GM12878 (cell line): ENCODE measurements around the gene CALN1. TPM values are rescaled to one million over a fixed set of nuclear protein-coding genes. Genes with fewer than 3 reads are reported as not detected.

Source experiments
- ATAC-seq: fragments of 200-7000 bp; cut with Tn5 transposase; 3 replicates; pipeline ENCODE4 v1.9.1; 2020; ENCODE audit warnings: mild to moderate bottlenecking, moderate library complexity
- BruUV-seq: library from RNA; stranded (reverse); fragments of 400-500 nt; replicated peaks from 2 replicates; lab custom pipeline; 2021; lab: Mats Ljungman, UMichigan
- CTCF ChIA-PET: fragments of 300-600 bp; sonication (Branson Sonifier 250); formaldehyde crosslinking; extraction: SDS; loops from one replicate; lab custom pipeline; 2021; ENCODE audit warnings: inconsistent platforms; lab: Yijun Ruan, JAX
- POLR2A ChIA-PET: fragments of 350-600 bp; formaldehyde crosslinking; extraction: SDS; loops from one replicate; lab custom pipeline; 2021; ENCODE audit warnings: inconsistent platforms; lab: Charles Lee
- RAD21 ChIA-PET: fragments of 300-600 bp; sonication (Branson Sonifier 250); formaldehyde crosslinking; loops from one replicate; lab custom pipeline; 2023; ENCODE audit warnings: antibody characterized with exemption; ENCODE audit not compliant: unreplicated experiment; lab: Charles Lee
- SMC1A ChIA-PET: fragments of 300-600 bp; sonication (Branson Sonifier 250); formaldehyde crosslinking; loops from one replicate; lab custom pipeline; 2023; ENCODE audit not compliant: unreplicated experiment, uncharacterized antibody; lab: Charles Lee
- DNase-seq: peaks from one replicate; pipeline ENCODE4 v3.0.0-alpha.2; 2011; ENCODE audit warnings: low read depth, low spot score
- FAIRE-seq: peaks from 3 replicates; lab custom pipeline; 2011; peaks lifted over from hg19 to GRCh38; lab: Jason Lieb, UNC
- H2AFZ ChIP-seq: 2 replicates; pipeline ENCODE4 v1.6.0; 2011; ENCODE audit warnings: low read depth, low read length, control low read depth; ENCODE audit not compliant: control insufficient read depth
- H3K27ac ChIP-seq: 2 replicates; pipeline ENCODE4 v1.5.1; 2011; ENCODE audit warnings: control low read depth; ENCODE audit not compliant: control insufficient read depth, insufficient read depth
- H3K27me3 ChIP-seq, 2 experiments: replicated peaks in 1 of 2; 2 replicates each; pipeline versions ENCODE4 v1.6.0 to v1.6.1; 2011; ENCODE audit warnings: low read length in 1 of 2; ENCODE audit not compliant: control insufficient read depth in 2 of 2, insufficient read depth in 2 of 2
- H3K36me3 ChIP-seq, 2 experiments: 2 replicates each; pipeline ENCODE4 v1.5.1; 2011; ENCODE audit warnings: low read length in 1 of 2; ENCODE audit not compliant: control insufficient read depth in 2 of 2, insufficient read depth in 2 of 2
- H3K4me1 ChIP-seq: 2 replicates; pipeline ENCODE4 v1.6.1; 2011; ENCODE audit warnings: mild to moderate bottlenecking, low read length, moderate library complexity, mixed read lengths; ENCODE audit not compliant: control insufficient read depth, insufficient read depth
- H3K4me2 ChIP-seq: 2 replicates; pipeline ENCODE4 v1.6.0; 2011; ENCODE audit warnings: control low read depth; ENCODE audit not compliant: control insufficient read depth, insufficient read depth
- H3K4me3 ChIP-seq: fragments of 200-600 bp; sonication (generic); 2 replicates; pipeline ENCODE4 v1.5.1; 2016
- H3K79me2 ChIP-seq: 2 replicates; pipeline ENCODE4 v1.6.0; 2011; ENCODE audit warnings: low read length; ENCODE audit not compliant: control insufficient read depth, insufficient read depth
- H3K9ac ChIP-seq: 2 replicates; pipeline ENCODE4 v1.8.0; 2011; ENCODE audit warnings: low read length, control low read depth, mixed read lengths; ENCODE audit not compliant: control insufficient read depth, insufficient read depth
- H3K9me3 ChIP-seq: replicated peaks from 3 replicates; pipeline ENCODE4 v1.5.1; 2011; ENCODE audit warnings: mild to moderate bottlenecking, low read length; ENCODE audit not compliant: control insufficient read depth, insufficient read depth
- H4K20me1 ChIP-seq: 2 replicates; pipeline ENCODE4 v1.6.0; 2011; ENCODE audit not compliant: control insufficient read depth, insufficient read depth
- BACH1 ChIP-seq: fragments of 450-650 bp; IDR thresholded peaks from 2 replicates; pipeline ENCODE4 v1.6.1; 2017; ENCODE audit warnings: mild to moderate bottlenecking, borderline replicate concordance
- BHLHE40 ChIP-seq, 2 experiments: fragments of 450-650 bp in 1 of 2; IDR thresholded peaks; 2 replicates each; pipeline ENCODE4 v1.6.1; 2011 to 2017; ENCODE audit warnings: low read depth in 2 of 2, borderline replicate concordance in 1 of 2, improper control_type of control experiment in 1 of 2, low read length in 1 of 2, mild to moderate bottlenecking in 1 of 2
- CBX3 ChIP-seq: fragments of 200-600 bp; sonication (generic); IDR thresholded peaks from 2 replicates; pipeline ENCODE4 v1.6.1; 2016; ENCODE audit warnings: low read depth, borderline replicate concordance
- ELK1 ChIP-seq: IDR thresholded peaks from 2 replicates; pipeline ENCODE4 v1.6.1; 2012; ENCODE audit warnings: low read depth, low read length, improper control_type of control experiment
- GABPA ChIP-seq: IDR thresholded peaks from 2 replicates; pipeline ENCODE4 v1.6.1; 2014; ENCODE audit warnings: antibody characterized with exemption, low read depth, mild to moderate bottlenecking, inconsistent platforms
- KAT2A ChIP-seq: conservative IDR thresholded peaks from 2 replicates; pipeline ENCODE4 v1.6.1; 2011; ENCODE audit warnings: low read depth, low read length; ENCODE audit not compliant: control insufficient read depth
- MLLT1 ChIP-seq: fragments of 450-650 bp; IDR thresholded peaks from 2 replicates; pipeline ENCODE4 v1.6.1; 2016; ENCODE audit warnings: mild to moderate bottlenecking
- NR2F1 ChIP-seq: fragments of 450-650 bp; conservative IDR thresholded peaks from 2 replicates; pipeline ENCODE4 v1.6.1; 2017; ENCODE audit warnings: mild to moderate bottlenecking
- REST ChIP-seq: IDR thresholded peaks from 2 replicates; pipeline ENCODE4 v1.6.1; 2012; ENCODE audit warnings: mild to moderate bottlenecking, low read depth, low read length
- RUNX3 ChIP-seq: IDR thresholded peaks from 2 replicates; pipeline ENCODE4 v1.6.1; 2012; ENCODE audit warnings: low read length, inconsistent platforms
- SPI1 ChIP-seq: IDR thresholded peaks from 2 replicates; pipeline ENCODE4 v1.6.1; 2011; ENCODE audit warnings: low read depth, mild to moderate bottlenecking, low read length, moderate library complexity, borderline replicate concordance; ENCODE audit not compliant: insufficient read depth
- SRF ChIP-seq, 2 experiments: IDR thresholded peaks; 2 replicates each; pipeline ENCODE4 v1.6.1; 2011; ENCODE audit warnings: low read depth in 2 of 2, low read length in 2 of 2, mild to moderate bottlenecking in 1 of 2, moderate library complexity in 1 of 2
- TBL1XR1 ChIP-seq: IDR thresholded peaks from 2 replicates; pipeline ENCODE4 v1.6.1; 2012; ENCODE audit warnings: low read depth, low read length, improper control_type of control experiment
- ZBTB11 ChIP-seq: fragments of 450-650 bp; formaldehyde crosslinking; IDR thresholded peaks from 2 replicates; pipeline ENCODE4 v1.5.0; 2022; ENCODE audit warnings: mild to moderate bottlenecking, missing genetic modification characterization
- WGBS: methylation state at CpG from one replicate; pipeline ENCODE4 v1.1.6; 2016; ENCODE audit warnings: low lambda C conversion rate; ENCODE audit not compliant: insufficient replicate concordance, insufficient coverage; ENCODE audit errors: missing lambda C conversion rate; 5-methylcytosine and 5-hydroxymethylcytosine counted together
- in situ Hi-C: fragments of 300-500 bp; cut with MboI; formaldehyde crosslinking; loops from 9 replicates; pipeline ENCODE4 v1.14.3; 2018; ENCODE audit warnings: mixed read lengths
- intact Hi-C: fragments of 100-400 bp; cut with micrococcal nuclease; formaldehyde crosslinking; loops from one replicate; pipeline ENCODE4 v1.14.2; 2022; ENCODE audit not compliant: unreplicated experiment
- polyA plus RNA-seq, 11 experiments: library from polyadenylated mRNA; depleted of rRNA in 4 of 11; unstranded in 6 of 11; stranded (reverse) in 5 of 11; fragments of >200 nt; fragmentation: Nextera tagmentation in 4 of 11; fragmentation: Illumina TruSeq in 1 of 11; extraction: Ambion mirVana in 4 of 11; extraction: Trizol in 1 of 11; gene quantifications; 1 replicate in 1 of 11; 2 replicates in 10 of 11; pipeline versions ENCODE4 v1.2.1 to v1.2.3, GENCODE V29; 2011 to 2016; ENCODE audit warnings: inconsistent platforms in 2 of 11, missing spikeins in 2 of 11, low read depth in 1 of 11
- total RNA-seq, 4 experiments: library from RNA; depleted of rRNA in 3 of 4; stranded (reverse); fragments of >200 nt in 3 of 4; fragmentation: Illumina TruSeq in 1 of 4; extraction: Trizol in 1 of 4; gene quantifications; 2 replicates each; pipeline versions ENCODE4 v1.2.1 to v1.2.3, GENCODE V29; 2013 to 2021

The CALN1 gene
- total and polyA plus RNA-seq, 10 of the 15 experiments (the other 5 are each of a cell fraction or from before 2014, with no cell fraction given): 0.48 to 15.3 (median 1.6) TPM

- in situ Hi-C loops (no loop called here), intact Hi-C loops (no loop called here)
- DNase-seq: no peak
- Histone ChIP-seq H3K4me1 (no peaks in the 10 kb centered on the region), H4K20me1 (no peaks in the 10 kb centered on the region), H3K4me2 (no peak overlapping the region), H3K27ac (no peak overlapping the region), H3K9ac (no peak overlapping the region), H3K9me3 (no peaks in the 10 kb centered on the region; the same call in 2 of the 3 replicates), H2AFZ (no peak overlapping the region), H3K79me2 (no peaks in the 10 kb centered on the region), H3K36me3 (no peaks in the 10 kb centered on the region), H3K27me3 (no peaks in the 10 kb centered on the region), H3K4me3 (no peak overlapping the region)
- WGBS: 5% methylated on average over 2 of the region's 2 CpGs
- no peak for ATAC-seq
- POLR2A ChIA-PET: no interaction called here
- CTCF ChIA-PET: no interaction called here
- no peak for FAIRE-seq
- RAD21 ChIA-PET: no interaction called here
- SMC1A ChIA-PET: no interaction called here
- BruUV-seq: no TSS peak
- TF ChIP-seq KAT2A: no peak
- TF ChIP-seq REST: no peak
- TF ChIP-seq GABPA: no peak
- TF ChIP-seq BACH1: no peak
- TF ChIP-seq ELK1: no peak
- TF ChIP-seq CBX3: no peak
- TF ChIP-seq ZBTB11 (CRISPR knock-in tag): no peak
- no peak for TF ChIP-seq BHLHE40 (IDR thresholded peaks at IDR 0.05; ENCODE audit: borderline replicate concordance in 1 of 2, low read depth in 2 of 2, low read length in 1 of 2)
- no peak for TF ChIP-seq SRF (IDR thresholded peaks at IDR 0.05; ENCODE audit: low read depth in 2 of 2, low read length in 2 of 2)
- no peak for TF ChIP-seq MLLT1
- TF ChIP-seq RUNX3: no peak
- TF ChIP-seq TBL1XR1: no peak
- TF ChIP-seq NR2F1: no peak
- TF ChIP-seq SPI1: no peak
Observed at GRCh38 chr7:71896535-71896934, 515.6 kb downstream of the CALN1 start.
